GM21786 (cell line): ENCODE data around the gene PRR22.
A peak's percentile ranks its signal among the peaks of the same experiment; 100 is the strongest.

Experiments
- ATAC-seq: cut with Tn5 transposase; IDR thresholded peaks from one replicate; pipeline ENCODE4 v1.9.1; 2021; ENCODE audit not compliant: unreplicated experiment

Gene PRR22

DNA sequence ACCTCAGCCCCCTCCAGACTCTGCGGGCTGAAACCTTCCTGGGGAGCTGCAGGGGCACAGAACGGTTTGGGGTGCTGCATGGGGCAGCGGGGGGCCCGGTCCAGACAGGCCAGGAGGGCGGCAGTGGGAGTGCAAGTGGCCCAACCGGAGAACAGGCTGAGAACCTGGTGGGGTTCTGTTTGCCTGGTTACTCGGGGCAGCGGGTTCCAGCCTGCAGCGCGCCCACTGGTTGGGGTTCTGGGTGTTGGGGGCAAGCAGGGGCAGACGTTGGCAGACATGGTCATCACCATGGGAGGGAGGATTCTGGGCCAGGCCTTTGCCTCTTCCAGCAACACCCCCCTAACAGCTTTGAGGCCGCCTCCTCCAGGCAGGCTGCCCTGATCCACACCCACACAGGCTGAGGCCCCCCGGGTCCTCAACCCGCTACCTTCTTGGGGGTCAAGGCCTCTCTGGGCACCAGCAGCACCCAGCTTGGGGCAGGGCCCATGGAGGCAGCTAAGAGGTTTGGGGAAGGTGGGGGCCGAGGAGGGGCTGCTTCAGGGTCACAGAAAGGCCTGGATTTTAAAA, at the start of gene PRR22:
PRR22 (minus strand) TSS at position 166 of the 567 bp plus-strand sequence; CDS start at position 80, 86 bp downstream.
- no peak for ATAC-seq

DNA sequence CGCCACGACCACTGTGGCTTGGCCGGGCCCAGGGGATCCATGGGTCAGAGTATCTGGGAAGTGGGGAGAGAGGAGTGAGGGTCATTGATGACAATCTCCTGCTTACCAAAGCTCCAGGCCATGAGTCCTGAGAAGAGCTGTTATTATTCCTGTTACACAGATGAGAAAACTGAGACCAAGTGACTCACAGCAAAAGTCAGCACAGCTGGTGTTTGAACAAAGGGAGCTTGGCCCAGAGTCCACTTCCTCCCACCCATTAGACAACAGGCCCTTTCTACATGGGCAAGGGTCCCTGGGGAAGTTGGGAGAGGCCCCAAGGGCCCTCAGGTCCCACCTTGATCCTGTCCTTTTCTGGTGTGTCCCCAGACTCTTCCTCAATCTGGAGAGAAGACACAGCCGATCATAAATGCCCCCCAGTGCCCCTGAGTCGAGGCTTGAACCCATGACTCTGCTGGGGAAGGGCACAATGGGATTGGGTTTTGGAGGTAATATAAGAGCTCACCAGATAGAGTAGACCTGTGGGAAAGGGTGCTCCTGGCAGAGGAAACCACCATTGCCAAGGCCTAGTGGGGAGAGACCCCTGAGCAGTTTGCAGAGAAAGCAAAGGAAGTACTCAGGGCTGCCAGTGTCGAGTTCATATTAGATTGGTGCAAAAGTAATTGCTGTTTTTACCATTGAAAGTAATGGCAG, 48.1 kb upstream of the PRR22 start:
- ATAC-seq = no peak

DNA sequence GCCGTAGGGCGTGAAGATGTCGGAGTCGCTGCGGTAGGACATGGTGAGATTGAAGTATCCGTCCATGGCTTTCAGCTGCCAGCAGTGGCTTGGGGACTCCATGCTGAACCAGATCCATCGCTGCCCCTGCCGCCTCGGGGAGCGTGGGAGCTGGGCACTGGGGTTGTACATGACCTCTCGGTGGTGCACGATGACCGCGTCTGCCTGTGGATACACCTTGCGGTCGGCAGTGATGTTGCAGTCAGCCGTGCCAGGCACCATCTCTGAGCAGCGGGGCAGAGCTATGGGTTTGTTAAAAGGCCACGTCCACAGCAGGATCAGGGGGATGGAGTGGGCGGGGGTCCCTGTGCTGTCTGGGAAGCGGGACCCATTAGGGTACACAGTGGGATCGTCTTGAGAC, 47.5 kb upstream of the PRR22 start:
- ATAC-seq = no peak

DNA sequence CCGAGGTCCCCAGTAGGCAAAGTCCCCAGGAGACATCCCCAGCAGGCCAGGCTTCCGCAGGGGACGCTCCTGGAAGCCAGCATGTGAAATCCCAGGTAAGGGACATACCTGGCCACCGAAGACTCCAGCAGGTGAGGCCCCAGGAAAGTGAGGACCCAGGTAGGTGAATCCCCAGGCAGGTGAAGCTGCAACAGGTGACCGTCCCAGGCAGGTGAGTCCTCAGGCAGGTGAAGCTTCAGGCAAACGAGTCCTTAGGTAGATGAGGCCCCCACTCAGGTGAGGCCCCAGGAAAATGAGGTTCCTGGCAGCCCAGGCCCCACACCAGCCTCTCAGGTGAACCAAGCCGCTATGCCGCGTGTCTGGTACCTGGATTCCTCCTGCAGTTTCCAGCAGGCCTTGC, 46.6 kb upstream of the PRR22 start:
- ATAC-seq = no peak

DNA sequence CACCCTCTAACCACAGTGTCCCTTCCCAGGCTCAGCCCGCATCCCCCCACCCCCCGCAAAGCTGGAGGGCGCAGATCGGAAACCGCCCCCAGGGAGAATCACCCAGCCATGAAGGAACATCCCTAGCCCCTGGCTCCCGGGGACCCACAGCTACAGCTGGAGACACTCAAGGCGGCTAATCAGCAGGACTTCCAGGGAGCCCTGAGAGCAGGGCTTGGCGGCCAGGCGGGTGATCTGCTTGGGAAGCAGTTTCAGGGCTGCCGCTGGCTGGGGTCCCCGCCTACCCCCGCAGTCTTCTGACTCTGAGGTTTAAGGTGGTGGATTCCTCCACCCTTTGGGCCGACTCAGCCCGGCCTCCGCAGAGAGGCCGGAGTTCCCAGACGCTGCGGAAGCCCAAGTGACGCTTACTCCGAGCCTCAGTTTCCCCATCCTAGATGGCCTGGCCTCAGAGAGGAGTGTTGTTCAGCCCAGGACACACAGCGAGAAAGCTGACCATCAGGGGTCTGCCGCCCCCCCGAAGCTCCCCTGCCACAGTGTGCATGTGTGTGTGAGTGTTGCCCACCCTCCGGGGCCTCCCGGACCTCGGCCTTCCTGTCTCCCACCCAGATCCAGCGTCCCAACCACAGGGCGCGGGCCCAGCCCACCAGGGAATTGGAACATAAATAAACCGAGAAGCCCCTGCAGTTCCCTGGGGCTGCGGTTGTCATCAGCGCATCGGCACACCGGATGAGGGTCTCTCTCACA, 45.2 kb upstream of the PRR22 start:
- no peak for ATAC-seq

DNA sequence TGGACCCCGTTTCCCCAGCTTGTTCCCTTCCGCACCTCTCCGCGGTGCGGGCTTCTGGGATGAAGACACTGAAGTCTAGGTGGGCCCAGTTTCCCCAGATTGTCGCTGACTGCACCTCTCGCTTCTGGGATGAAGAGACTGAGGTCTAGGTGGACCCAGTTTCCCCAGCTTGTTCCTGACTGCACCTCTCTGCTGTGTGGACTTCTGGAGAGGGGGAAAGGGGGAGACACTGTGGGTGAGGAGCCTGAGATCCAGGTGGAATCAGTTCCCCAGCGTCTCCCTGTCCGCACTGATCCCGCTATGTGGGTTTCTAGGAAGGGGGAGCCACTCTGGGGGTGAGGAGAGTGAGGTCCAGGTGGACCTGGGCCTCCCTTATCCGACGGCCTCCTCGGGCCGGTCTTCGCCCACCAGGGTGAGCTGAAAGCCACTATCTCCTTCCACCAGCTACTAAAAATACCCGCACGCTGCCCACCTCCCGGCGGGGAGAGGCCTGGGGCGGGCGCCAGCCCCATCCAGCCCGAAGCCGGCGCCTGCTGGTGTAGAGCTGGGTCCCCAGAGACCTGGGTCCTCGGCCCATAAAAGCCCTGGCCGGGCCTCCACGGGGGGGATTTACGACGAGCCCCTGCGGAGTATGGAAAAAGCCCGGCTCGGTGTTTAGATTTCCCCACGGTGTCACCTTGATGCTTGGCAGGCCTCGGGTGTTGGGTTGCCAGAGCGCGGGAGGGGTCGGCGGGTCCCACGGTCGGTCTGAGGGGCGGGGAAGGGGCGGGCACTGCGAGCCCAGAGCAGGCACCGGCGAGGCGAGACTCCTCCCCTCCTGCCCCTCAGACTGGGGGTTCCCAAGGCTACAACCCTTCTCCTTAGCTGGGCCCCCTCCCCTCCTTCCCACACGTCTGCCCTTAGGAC, 44.4 kb upstream of the PRR22 start:
- ATAC-seq = no peak

DNA sequence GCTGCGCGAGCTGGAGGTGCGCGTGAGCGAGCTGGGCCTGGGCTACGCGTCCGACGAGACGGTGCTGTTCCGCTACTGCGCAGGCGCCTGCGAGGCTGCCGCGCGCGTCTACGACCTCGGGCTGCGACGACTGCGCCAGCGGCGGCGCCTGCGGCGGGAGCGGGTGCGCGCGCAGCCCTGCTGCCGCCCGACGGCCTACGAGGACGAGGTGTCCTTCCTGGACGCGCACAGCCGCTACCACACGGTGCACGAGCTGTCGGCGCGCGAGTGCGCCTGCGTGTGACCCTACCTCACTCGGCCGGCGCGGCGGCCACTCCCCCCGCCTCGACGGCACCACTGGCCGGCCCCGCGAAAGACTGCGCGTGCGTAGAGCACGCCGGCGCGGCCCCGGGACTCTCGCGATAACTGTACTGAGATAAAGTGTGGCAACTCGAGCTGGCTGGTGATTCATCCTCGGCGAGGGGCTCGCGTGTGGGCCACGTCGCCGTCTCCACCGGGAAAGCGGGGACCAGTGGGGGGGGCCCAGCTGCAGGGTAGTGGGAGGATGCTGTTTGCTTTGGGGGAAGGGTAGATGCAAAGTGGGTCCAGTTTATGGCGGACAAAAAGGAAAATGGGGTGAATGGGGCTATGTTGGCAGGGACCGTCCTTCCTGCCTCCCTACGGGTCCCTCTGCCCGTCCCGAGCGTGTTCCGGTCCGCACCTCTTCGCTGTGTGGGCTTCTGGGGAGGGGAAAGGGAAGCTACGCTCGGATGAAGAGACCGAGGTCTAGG, 43.5 kb upstream of the PRR22 start:
- peak; percentile 66 for ATAC-seq

DNA sequence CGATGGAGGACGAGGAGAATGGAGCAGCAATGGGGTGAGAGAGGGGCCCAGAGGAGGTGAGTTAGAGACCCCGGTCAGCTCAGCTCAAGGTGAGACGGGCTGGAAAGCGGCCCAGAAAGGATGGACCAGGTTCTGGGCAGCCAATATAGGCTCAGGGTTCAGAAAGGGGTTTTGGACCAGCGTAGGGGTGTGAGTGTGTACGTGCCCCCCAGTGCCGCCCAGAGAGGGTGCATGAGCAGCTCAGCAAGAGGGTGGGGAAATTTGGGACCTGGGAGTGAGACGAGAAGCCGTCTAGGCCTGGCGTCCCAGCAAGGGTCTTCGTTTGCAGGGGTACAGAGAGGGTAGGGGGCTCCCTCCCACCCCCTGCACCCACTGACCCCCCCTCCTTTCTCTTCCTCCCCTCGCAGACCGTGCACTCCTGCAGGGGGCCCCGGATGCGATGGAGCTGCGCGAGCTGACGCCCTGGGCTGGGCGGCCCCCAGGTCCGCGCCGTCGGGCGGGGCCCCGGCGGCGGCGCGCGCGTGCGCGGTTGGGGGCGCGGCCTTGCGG, 42.9 kb upstream of the PRR22 start:
- ATAC-seq = no peak

DNA sequence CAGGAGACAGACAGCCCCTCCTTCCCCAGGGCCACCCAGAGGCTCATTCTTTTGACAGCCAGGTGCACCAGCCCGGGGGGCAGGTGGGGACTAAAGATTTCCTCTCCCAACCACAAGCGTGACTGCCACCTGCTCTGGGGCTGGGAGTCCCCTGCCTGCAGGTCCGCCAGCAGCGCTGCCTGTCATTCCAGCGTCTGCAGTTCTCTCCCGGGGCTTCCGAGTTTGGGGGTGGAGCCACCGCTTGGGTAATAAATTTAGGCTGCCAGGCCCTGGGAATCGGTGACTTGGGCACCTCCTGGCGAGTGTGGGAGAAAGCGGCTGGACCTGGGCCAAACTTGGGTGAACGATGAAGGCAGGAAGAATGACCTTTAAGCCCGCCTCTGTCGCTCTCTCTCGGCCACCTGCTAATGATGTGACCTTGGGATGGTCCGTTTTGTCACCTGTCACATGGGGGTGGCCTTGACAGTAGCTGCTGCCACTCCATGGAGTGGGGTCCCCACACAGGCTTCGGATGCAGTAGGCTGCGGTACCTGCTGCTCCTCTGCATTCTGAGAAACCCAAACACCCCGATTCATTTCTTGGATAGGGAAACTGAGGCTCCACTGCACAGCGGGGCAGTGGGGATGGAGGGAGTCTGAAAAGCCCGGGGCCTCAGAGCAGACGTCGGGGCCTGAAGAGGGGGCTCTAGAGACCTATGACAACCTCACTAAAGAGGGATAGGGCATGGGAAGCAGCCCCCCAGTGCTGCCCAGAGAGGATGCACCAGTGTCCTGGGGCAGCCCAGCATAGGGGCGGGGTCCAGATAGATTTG, 42.2 kb upstream of the PRR22 start:
- ATAC-seq = no peak

DNA sequence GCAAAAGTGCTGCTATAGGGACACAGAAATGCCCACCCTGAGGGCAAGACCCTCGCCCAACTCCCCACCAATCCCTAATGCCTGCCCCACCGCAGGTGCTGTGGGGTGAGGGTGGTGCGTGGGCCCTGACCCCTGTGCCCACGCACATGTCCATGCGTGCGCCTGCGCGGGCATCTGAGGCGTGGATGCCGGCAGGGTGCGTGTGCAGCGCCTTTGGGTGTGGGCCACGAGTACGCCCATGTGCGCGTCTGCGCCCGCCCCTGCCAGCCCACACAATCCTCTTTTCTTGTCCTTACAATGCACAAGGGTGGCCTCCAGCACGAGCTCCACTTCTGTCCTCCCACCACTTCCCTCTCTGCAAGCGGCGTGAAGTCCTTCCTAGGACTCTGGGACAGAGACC, 40.6 kb upstream of the PRR22 start:
- no peak for ATAC-seq

DNA sequence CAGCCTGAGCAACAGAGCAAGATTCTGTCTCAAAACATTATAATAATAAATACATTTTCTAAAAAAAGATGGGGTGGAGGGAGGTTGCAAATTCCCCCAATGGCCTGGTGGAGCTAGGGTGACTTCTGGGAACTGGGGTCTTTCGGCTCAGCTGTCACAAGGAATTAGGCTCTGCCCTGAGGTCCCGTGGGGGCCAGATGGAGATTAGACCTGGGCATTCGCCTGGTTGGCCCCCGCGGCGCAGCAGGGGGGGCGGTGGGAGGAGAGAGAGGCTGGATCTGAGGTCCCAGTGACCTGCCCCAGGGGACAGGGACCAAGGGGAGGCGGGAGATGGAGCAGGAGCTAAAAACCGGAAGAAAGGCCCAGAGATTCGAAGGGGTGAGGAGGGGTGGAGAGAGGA, 40.2 kb upstream of the PRR22 start:
- ATAC-seq = no peak

DNA sequence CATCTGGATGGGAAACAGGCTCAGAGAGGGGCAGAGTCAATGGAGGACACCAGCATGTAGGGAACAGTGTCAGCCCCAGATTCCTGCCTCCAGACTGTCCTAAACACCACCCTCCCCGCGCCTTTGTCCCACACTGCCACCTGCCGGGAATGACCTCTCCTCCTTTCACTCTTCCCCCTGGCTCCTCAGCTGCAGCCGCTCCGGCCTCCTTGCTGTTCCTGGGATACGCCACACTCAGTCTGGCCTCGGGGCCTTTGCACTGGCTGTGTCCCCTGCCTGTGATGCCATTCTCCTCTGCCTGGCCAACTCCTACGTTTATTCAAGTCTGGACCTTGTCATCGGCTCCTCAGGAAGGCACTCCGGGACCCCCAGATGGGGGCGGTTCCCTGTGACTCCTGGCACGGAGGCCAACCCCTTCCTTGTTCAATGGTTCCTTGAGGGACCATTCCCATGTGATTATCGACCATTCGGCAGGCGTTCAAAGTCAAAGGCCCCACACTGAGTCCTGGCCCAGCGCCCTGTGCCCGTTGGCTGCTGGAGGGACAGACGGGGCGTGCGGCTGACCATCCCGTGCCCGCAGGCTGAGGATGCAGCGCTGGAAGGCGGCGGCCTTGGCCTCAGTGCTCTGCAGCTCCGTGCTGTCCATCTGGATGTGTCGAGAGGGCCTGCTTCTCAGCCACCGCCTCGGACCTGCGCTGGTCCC, 39.2 kb upstream of the PRR22 start:
- ATAC-seq = no peak

DNA sequence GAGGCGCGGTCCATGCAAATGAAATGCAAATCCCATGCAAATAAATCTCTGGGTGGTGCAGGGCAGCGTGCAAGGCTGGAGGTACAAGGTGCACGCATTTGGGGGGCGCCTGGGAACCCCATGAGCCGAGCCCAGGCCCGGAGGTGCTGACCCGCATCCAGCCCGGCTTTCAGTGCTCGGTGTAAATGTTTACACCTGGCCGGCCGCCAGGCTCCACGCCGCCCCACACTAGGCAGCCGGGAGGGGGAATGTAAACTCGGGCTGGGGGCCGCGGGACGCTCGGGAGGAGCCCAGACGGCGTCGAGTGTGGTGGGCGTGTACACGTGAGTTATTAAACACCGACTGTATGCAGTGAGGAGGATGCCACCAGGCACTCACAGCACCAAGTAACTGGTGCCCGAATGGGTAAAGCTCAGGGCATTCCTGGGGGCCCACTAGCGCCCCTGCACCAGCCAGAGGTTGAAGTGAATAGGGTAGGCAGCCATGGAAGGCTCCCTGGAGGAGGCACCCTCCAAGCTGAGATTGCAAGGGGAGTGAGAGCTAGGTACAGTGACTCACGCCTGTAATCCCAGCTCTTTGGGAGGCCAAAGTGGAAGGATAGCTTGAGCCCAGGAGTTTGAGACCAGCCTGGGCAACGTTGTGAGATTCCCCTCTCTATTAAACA, 37.8 kb upstream of the PRR22 start:
- no peak for ATAC-seq

DNA sequence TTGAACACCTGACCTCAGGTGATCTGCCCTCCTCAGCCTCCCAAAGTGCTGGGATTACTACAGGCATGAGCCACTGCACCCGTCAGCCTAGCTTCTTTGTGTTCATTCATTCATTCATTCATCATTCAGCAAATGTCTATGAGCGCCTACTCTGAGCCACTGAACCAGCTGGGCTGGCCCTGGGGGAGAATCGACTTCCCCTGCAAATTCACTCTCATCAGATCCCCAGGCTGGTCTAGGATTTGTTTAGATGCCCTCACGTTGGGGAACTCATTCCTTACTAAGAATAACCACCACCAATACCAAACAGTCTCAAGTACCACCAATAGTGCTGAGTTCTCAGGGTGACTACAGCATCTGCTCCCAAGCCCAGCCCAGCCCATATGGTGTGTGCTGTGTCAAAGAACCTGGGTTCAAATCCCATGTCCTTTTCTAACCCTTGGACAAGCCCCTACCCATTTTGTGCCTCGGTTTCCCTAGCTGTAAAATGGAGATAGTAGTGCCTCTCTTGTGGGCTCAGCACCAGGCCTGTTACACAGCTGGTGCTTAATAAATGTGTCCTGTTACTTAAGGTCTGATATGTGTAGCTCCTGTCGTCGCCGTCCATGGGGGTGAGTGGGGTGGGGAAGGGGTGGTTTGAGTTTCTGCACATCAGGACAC, 37.1 kb upstream of the PRR22 start:
- ATAC-seq = no peak

DNA sequence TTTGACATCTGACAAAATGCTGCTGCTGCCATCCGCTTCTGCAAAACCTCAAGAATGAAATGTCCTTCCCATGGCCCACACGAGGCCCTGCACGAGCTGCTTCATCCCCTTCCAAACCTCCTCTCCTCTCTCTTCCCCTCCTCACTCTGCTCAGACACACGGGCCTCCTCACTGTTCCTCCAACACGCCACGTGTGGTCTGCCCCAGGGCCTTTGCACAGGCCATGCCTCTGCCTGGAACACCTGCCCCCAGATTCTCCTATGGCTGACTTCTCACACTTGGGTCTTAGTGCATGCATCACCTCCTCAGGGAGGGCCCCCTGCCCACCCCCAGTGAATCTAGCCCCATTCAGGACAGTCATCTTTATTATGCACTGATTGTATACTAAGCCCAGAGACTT, 36.2 kb upstream of the PRR22 start:
- no peak for ATAC-seq

DNA sequence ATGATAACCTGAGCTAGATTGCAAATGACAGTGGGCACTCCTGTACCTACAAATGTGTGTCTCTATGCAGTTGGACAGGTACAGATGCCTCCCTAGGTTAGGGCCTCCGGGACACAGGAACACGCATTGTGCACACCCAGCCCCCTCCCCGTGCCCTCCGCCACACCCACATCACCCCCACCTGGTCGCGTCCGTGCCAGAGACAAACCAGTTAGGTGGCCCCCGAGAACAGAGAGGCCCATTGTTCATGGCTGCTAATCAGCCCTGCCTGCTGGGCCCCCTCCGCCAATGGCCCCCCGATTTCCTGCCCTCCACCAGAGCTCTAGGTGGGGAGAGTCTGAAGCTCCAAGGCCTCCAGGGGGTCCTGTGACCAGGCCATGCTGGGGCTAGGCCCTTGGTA, 34.0 kb upstream of the PRR22 start:
- ATAC-seq = no peak

DNA sequence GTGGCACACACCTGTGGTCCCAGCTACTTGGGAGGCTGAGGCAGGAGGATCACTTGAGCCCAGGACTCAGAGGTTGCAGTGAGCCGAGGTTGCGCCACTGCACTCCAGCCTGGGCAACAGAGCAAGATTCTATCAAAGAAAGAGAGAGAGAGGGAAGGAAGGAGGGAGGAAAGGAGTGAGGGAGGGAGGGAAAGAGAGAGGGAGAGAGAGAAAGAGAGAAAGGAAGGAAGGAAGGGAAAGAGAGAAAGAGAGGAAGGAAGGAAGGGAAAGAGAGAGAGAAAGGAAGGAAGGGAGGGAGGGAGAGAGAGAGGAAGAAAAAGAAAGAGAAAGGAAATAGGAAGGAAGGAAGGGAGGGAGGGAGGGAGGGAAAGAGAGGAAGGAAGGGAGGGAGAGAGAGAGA, 32.7 kb upstream of the PRR22 start:
- no peak for ATAC-seq

DNA sequence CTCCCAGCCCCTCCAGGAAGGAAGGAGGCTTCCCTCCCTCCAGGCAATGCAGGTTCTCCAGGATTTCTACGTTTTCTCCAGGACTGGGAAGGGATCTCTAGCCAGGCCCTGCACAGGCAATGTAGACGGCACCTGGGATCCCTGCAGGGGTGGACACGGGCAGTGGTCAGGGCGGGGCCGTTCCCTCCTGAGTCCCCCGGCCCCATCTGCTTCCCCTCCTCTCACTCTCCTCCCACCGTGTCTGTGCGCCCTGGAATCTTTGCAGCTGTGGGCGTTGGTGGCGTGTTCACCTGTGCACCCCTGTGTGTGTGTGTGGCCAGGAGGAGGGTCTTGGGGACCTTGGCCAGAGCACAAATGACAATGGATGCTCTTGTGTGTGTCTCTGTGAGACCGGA, 30.3 kb upstream of the PRR22 start:
- no peak for ATAC-seq
